Right hindlimb (tissue), 1 donor: ENCODE measurements around the gene ADAMTS17.

Experiments used
- DNase-seq: peaks from one replicate; pipeline ENCODE4 v3.0.0-alpha.2; 2018

Gene ADAMTS17

GRCh38 chr15:100009372-100009771, 332.4 kb downstream of the ADAMTS17 start:
- no peak for DNase-seq

DNA sequence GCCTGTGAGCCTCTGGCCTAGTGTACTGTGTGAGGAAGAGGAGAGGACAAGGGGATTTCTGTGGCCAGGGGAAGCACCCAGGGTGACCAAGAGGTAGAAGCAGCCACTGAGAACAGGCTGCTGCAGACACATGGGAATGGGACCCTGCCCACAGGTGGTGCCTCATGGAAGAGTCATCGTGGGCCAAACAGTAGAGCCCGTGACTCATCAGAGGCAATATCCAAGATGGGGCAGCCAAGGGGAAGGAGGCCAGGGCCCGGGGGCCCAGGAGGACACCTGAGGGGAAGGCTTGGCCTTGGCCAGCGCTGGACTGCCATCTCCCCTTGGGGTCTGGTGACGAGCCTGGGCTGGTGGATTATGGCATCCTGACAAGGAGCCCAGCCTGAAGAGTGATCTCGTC, 333.5 kb downstream of the ADAMTS17 start:
- no peak for DNase-seq

DNA sequence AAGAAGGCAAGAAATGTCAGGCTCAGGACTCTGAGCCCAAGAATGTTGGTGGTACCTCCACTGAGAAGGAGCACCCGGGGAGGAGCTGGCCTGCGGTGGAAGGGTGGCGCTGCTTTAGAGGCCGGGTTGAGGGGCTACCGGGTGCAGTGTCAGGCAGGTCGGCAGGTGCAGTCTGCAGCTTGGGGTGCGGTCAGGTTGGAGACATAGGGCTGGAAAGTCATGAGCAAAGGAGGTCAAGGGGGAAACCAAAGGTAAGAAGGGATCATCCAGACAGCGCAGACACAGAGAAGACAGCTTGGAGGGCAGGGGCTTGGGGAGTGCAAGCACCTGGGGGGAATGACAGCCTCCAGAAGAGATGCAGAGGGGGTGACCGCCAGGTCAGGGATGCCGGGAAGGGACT, 334.2 kb downstream of the ADAMTS17 start:
- no peak for DNase-seq

GRCh38 chr15:100005715-100006114, 336.1 kb downstream of the ADAMTS17 start:
- no peak for DNase-seq

DNA sequence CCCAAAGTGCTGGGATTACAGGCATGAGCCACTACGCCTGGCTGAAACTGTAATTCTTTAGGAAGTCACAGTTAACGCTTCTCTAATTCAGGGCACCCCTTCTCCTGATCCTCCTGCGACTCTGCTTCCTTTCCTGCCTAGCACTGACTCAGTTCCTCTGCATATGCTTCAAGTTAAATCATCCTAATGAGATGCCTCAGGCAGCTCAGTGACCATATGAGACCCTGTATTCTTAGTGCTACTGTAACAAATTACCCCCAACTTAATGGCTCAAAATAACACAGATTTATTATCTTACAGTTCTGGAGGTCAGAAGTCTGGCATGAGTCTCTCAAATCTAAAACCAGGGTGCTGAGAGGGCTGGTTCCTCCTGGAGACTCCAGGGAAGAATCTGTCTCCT, 336.8 kb downstream of the ADAMTS17 start:
- no peak for DNase-seq

DNA sequence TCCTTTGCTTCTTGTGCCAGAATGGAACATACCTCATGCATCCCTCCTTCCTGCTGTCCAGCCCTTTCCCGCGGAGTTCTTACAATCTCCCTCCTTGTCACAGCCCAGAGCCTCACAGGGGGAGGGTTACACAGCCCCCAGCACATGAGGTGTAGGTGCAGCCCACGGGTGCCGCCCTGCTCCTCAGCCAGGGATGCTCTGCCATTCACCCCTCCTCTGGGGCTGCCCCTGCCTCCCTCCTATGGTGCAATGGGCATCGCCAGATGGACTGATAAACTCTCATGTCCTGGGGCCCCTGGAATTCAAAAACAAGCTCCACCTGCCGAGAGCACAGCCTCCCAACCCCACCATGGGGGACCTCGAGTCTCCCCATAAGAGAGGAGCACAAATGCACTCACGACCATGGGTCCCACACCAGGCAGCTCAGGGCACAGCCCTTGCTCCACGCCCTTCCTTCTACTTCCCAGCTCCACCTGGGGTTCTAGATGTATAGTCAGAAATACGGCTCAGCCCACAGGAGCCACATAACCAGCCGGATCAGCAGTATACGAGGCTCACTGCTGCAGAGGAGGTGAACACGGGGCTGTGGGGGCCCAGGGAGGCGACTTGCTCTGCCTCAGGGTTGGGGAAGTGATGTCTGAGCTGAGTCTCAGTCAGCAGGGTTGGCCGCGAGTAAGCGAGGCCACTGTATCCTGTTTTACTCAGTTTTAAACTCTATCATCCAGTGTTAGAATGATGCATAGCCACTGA, 338.8 kb downstream of the ADAMTS17 start:
- DNase-seq = no peak

DNA sequence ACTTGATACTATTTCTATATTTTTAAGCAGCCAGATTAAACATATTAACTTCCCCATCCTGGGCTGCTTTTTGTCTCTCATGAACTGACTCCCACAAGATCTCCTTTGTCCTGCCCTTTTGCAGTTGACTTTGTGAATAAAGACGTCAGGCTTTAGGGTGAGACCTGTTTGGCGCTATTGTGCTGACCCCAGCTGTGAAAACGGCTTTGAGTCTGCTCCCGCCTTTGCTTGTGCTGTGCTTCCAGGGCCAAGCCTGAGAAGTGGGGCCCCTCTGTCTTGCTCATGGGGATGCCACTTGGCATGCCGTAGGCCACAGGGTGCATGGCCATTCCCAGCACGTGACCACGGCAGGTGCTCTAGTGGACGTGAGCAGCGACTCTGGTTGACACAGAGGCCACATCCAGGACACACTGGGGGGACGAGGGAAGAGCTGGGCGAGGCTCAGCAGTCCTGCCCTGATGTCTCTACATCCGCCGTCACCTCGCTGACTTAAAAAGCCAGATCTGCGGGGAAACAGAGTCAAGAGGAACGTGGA, 339.6 kb downstream of the ADAMTS17 start:
- no peak for DNase-seq

DNA sequence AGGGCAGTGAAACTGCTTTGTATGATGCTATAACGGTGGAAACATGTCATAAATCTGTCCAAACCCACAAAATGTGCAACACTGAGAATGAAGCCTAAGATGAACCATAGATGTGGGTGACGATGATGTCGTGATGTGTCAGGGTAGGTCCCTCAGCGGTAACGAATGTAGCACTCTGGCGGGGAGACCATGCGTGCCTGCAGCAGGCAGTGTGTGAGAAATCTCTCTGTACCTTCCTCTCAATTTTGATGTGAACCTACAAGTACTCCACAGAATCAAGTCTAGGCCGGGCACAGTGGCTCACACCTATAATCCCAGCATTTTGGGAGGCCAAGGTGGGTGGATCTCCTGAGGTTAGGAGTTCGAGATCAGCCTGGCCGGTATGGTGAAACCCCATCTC, 340.4 kb downstream of the ADAMTS17 start:
- no peak for DNase-seq

GRCh38 chr15:99999282-100000070, 342.3 kb downstream of the ADAMTS17 start:
- DNase-seq = no peak

GRCh38 chr15:99998661-99999101, 343.1 kb downstream of the ADAMTS17 start:
- no peak for DNase-seq

DNA sequence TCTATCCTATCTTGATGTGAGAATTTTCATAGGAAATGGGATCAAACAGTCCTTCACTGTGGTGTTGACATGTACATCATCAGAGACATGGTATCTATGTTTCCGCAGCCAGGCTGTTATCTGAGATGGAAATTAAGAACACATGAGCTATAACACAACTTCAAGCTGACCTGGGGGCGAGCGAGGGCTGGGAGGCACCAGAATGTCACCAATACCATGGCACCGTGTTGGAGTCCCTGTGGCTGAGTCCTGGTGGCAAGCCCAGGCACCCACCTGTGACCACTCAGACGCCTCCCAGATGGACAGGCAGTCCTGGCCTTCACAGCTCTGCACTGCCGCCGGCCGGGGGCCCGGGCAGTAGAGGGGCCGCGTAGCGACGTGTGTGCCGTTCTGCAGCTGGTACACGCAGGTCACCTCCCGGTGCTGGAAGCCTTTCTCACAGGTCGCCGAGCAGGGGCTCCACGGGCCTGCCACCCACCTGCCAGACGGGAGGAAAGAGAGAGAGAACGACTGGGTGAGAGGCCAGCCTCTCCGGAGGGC, 344.6 kb downstream of the ADAMTS17 start:
- no peak for DNase-seq

GRCh38 chr15:99996660-99997059, 345.1 kb downstream of the ADAMTS17 start:
- DNase-seq = no peak

DNA sequence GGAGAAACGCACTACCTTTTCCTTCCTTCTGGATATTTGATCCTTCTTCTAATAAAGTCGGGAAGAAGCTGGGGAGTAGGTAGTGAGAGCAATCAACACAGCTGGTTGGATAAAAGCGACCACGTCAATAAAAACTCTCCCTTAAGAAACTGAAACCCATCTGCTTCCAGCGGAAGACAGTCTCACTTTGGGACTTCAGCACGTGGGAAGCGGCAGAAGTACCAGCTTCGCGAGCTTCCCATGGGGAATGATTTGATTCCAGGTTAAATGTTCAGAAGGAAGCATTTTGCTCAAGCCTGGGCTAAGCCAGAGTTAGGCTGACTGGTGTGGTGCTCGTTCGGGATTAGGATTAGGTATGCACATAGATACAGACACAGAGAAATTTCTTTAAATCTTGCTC, 346.2 kb downstream of the ADAMTS17 start:
- DNase-seq = no peak

GRCh38 chr15:99994849-99995248, 346.9 kb downstream of the ADAMTS17 start:
- DNase-seq = no peak

DNA sequence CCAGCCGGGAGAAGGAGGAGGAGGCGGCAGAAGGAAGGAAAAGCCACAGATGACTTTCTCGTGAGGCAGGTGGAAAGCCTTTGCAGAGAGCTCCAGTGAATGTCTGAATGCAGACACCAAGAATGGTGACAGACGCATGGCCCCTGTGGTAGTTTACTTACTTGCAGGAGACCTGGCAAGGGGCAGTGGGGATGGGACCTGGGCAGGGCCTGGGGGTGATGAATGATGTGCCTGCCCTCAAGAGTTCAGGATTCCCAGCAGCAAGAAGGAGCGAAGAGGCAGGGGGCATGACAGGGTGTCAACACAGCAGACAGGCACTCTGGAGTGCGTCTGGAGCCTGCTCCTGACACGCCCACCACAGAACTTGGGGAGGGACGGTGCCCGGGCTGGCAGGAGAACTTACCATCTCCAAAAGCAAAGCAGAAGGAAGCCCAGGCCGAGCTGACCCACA, 348.1 kb downstream of the ADAMTS17 start:
- no peak for DNase-seq

GRCh38 chr15:99993262-99993661, 348.5 kb downstream of the ADAMTS17 start:
- no peak for DNase-seq

DNA sequence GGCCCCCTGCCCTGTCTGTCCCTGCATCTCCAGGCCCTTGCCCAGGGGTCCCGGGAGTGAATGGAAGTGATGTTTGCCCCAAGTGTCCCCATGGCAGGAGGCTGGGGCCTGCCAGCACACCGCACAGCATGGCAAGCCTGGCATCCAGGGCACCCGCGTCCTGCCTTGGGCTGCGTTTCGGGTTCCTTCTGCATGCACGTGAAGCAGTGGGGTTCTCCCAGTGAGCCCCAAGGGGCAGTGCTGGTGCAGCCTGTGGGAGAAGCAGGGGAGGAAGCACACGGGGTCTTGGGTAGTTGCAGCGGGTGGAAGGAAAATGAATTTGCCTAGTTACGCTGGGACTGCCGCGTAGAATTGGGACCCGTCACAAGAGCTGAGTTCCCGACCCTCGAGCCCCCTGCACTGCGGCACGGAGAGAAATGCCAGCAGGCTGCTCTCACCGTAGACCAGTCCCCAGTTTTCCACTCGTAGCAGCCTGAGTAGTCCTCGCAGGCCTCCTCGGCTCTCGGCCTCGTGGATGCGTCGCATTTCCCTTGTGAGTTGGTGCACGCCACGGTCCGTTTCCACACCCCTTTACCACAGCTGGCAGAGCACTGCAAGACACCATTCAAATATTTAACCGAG, 349.1 kb downstream of the ADAMTS17 start:
- no peak for DNase-seq

DNA sequence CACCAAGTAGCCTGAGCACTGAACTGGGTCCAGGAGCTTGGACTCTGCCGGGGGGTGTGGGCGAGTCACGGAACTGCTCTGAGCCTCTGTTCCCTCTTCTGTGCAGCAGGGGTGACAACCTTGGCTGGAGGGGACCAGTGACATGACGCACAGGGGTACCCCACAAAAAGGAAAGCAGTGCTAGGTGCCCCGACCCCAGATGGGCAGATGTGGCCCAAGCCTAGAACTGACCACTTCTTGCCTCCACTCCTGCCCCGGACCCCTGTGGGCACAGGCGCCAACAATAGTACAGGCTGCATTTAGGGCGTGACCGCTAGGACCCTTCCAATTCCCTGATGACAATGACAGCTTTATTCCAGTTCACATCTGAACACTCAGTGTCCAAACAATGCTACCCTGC, 352.7 kb downstream of the ADAMTS17 start:
- DNase-seq = no peak

DNA sequence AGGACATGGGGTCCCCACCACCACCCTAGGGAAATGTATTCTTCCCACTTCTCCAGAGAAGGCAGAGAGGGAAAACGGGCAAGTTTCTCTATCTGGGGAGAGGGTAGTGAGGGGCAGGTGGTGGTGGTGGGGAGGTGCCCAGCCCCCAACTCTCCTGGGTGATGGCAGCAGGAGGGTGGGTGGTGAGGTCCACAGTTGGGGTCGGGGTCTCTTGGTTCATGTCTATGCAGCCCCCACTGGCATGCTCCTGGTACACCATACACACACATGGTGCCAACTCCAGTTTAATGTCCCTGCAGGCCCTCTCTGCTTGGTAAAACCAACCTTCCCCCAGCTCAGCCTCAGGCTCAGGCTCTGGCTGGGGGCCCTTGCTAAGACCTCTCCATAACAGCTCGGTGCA, 354.1 kb downstream of the ADAMTS17 start:
- DNase-seq = no peak

DNA sequence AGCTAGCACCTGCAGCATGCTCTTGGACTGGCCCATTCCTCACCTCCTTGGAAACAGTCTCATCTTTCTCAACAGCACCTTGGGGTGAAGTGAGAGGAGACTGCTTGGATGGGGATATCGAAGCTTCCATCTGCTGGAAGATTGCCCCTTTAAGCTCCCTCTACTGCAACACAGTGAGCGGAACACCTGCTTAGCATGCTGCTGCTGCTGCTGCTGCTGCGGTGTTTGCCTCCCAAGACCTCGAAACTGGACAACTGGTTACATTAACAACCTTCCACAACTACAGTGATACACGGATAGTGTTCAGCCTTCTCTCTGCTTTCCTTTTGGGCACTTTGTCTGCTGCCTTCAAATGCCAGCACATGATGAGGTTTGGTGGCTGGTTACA, 354.7 kb downstream of the ADAMTS17 start:
- no peak for DNase-seq

DNA sequence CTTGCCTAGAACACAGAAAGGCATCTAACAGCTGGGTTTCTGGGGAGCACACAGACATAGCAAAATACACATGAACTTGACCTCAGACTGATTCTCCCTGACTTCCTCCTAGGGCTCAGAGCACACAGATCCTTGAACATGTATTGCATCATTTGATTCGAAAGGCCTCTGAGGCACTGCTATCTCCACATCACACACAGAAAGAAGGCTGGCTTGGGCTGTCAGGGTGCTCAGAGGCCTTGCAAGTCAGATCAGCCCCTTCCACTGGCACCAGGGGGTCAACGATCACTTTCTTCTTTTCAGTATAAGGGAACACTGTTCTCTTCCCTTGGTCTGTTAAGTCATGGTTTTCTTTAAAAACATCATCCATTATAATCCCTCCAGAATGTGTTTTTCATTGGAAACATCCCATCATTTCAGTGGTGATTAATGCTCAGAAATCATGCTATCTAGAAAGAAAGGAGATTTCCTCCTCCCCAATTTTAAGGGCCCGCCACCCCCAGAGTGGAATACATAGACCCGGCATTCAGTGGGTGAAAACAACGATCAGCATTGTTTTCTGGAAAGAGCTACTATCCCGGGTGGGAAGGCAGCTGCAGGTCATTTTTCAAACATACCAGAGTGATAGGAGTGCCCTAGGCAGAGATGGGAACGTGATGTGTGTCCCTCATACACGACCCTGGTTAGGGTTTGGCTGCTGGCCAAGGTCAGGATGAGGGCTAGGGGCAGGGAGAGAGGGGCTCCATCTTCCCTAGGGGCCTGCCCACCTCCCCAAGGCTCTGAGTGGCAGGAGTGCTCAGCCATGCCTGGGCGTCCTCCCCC, 355.3 kb downstream of the ADAMTS17 start:
- DNase-seq = no peak

- DNase-seq = no peak
These were observed 355.9 kb downstream of the ADAMTS17 start for GRCh38 chr15:99985878-99986277.
